GM18873 (cell line): ENCODE measurements around the gene FSTL5.

ENCODE experiments used
- ATAC-seq: cut with Tn5 transposase; IDR thresholded peaks from one replicate; pipeline ENCODE4 v1.9.1; 2021; ENCODE audit warnings: mild to moderate bottlenecking, moderate library complexity, moderate number of reproducible peaks; ENCODE audit not compliant: unreplicated experiment, low FRiP score

FSTL5 gene

GRCh38 chr4:161883157-161883556 lies 280.6 kb downstream of the FSTL5 start:
- no peak for ATAC-seq

- ATAC-seq, result no peak
Measured at GRCh38 chr4:161881370-161881769, 282.4 kb downstream of the FSTL5 start.

- no peak for ATAC-seq
Measured at GRCh38 chr4:161869511-161869910, 294.3 kb downstream of the FSTL5 start.

- ATAC-seq, result no peak
Measured at GRCh38 chr4:161856711-161857326, 307.0 kb downstream of the FSTL5 start.

- ATAC-seq, result no peak
Measured at GRCh38 chr4:161850631-161851030, 313.2 kb downstream of the FSTL5 start.

GRCh38 chr4:161841759-161842158 lies 322.0 kb downstream of the FSTL5 start:
- no peak for ATAC-seq

GRCh38 chr4:161829591-161829990 lies 334.2 kb downstream of the FSTL5 start:
- no peak for ATAC-seq

GRCh38 chr4:161828061-161828460 lies 335.7 kb downstream of the FSTL5 start:
- ATAC-seq, result no peak

GRCh38 chr4:161827013-161827412 lies 336.8 kb downstream of the FSTL5 start:
- ATAC-seq, result no peak

- no peak for ATAC-seq
Measured at GRCh38 chr4:161823450-161823849, 340.4 kb downstream of the FSTL5 start.

- no peak for ATAC-seq
Measured at GRCh38 chr4:161822174-161822573, 341.6 kb downstream of the FSTL5 start.

- ATAC-seq, result no peak
Measured at GRCh38 chr4:161817914-161818313, 345.9 kb downstream of the FSTL5 start.

- no peak for ATAC-seq
Measured at GRCh38 chr4:161816958-161817357, 346.8 kb downstream of the FSTL5 start.

- no peak for ATAC-seq
Measured at GRCh38 chr4:161815841-161816240, 348.0 kb downstream of the FSTL5 start.

- ATAC-seq, result no peak
Measured at GRCh38 chr4:161813889-161814288, 349.9 kb downstream of the FSTL5 start.

- no peak for ATAC-seq
Measured at GRCh38 chr4:161813389-161813788, 350.4 kb downstream of the FSTL5 start.

GRCh38 chr4:161803171-161803570 lies 360.6 kb downstream of the FSTL5 start:
- no peak for ATAC-seq

- ATAC-seq, result no peak
Measured at GRCh38 chr4:161799710-161800109, 364.1 kb downstream of the FSTL5 start.

GRCh38 chr4:161792991-161793390 lies 370.8 kb downstream of the FSTL5 start:
- ATAC-seq, result no peak

GRCh38 chr4:161791796-161792556 lies 371.8 kb downstream of the FSTL5 start:
- no peak for ATAC-seq

GRCh38 chr4:161767116-161767515 lies 396.7 kb downstream of the FSTL5 start:
- ATAC-seq, result no peak

GRCh38 chr4:161762796-161763195 lies 401.0 kb downstream of the FSTL5 start:
- ATAC-seq, result no peak
